Measurements from ENCODE around the gene MAML3.

MAML3 gene

DNA sequence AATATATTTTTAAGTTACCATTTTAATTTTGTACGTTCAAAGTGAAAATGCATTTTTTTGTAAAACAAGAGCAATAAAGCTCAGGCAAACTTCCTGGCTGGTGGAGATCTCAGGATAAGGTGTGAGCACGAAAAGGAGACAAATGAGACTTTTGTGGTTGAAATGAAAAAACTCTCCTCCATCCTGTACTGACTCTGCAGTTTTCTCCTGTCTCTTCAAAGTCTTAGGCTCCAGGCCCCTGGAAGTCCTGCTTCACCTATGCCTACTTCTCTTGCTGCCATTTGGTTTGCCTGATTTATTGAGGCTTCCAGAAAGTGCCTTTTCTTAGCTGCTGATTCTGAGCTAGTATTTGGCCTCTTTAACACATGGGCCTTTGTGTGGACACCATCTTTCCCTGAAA, 77.7 kb downstream of the MAML3 start:
- TF ChIP-seq, protein P1, sequence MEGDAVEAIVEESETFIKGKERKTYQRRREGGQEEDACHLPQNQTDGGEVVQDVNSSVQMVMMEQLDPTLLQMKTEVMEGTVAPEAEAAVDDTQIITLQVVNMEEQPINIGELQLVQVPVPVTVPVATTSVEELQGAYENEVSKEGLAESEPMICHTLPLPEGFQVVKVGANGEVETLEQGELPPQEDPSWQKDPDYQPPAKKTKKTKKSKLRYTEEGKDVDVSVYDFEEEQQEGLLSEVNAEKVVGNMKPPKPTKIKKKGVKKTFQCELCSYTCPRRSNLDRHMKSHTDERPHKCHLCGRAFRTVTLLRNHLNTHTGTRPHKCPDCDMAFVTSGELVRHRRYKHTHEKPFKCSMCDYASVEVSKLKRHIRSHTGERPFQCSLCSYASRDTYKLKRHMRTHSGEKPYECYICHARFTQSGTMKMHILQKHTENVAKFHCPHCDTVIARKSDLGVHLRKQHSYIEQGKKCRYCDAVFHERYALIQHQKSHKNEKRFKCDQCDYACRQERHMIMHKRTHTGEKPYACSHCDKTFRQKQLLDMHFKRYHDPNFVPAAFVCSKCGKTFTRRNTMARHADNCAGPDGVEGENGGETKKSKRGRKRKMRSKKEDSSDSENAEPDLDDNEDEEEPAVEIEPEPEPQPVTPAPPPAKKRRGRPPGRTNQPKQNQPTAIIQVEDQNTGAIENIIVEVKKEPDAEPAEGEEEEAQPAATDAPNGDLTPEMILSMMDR (IDR thresholded peaks at IDR 0.05; ENCODE audit: low read depth, low read length, missing control alignments) = no peak
- no peak for DNase-seq (ENCODE audit: low read depth)

DNA sequence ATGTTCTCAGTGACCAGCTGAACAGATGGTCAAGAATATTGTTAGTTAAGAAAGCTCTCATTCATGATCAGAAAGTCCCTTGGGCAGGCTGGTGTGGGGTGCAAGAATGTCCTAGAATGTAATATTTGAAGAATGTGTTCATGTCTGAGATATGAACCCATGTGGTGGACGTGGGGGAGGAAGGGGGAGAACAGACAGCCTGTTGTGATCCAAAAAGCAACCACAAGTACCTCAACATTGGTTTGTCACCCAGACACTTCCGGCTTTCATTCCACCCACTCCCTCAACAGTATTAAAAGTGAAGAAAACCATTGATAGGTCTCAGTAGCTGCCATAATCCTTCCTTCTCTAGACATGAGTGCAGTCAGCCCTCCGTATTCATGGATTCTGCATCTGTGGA, 82.2 kb downstream of the MAML3 start:
- TF ChIP-seq, protein P1 (IDR thresholded peaks at IDR 0.05; ENCODE audit: low read depth, low read length, missing control alignments) = no peak
- peak; percentile 30 for DNase-seq (ENCODE audit: low read depth)
- H3K4me3 ChIP-seq (ENCODE audit: low read depth, low read length) = no peak overlapping the region

More for the DNA sequence above, 77.7 kb downstream of the MAML3 start:
- no peak overlapping the region for H3K4me3 ChIP-seq (ENCODE audit: low read depth, low read length)

DNA sequence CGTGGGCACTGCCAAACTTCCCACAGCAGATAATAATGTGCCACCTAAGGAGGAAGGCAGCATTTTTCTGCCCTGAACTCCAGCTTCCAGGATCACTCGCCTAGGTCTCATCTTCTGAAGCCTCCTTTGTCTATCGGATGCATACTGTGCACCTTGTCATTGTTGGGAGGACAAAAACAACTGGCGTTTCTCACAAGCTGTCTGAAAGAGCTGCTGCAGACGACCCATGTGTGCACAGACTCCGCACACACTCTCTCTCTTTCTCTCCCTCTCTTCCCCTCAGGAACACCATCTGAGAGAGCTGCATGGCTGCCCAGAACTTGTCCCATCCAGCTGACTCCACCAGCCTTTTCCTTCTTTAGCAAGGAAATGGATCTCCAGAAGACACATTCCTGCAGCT, 83.0 kb downstream of the MAML3 start:
- TF ChIP-seq, protein P1 (IDR thresholded peaks at IDR 0.05; ENCODE audit: low read depth, low read length, missing control alignments) = no peak
- no peak for DNase-seq (ENCODE audit: low read depth)
- no peak overlapping the region for H3K4me3 ChIP-seq (ENCODE audit: low read depth, low read length)

DNA sequence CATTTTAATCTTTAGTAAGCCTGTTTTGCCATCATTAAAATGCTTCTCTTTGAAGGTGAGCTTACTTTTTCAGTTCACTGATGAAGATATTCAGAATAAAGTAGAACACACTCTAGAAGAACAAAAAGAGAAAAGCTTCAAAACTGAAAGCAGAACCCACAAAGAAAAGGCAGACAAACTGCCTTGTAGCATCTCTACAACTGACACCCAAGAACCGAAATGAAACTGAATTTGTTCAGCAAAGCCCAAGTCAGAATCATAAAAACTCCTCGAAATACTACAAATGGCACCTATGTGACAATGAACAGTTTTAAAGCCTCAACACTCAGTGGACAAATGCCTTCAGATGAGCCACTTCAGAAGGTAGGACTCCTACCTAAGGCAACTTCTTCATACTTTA, 83.6 kb downstream of the MAML3 start:
- DNase-seq (ENCODE audit: low read depth) = no peak
- TF ChIP-seq, protein P1 (IDR thresholded peaks at IDR 0.05; ENCODE audit: low read depth, low read length, missing control alignments) = no peak

DNA sequence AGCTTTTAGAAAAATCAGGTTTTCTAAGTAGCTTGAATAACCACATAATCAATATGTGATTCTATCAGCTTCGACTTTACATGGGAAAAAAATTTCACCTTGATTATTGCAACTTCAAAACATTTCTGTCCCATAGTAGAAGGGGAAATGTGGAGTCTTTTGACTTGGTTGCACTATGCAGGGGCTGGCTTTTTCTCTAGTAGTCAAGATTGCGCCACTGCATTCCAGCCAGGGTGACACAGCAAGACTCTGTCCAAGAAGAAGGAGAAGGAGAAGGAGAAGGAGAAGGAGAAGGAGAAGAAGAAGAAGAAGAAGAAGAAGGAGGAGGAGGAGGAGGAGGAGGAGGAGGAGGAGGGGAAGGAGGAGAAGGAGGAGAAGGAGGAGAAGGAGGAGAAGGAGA, 84.9 kb downstream of the MAML3 start:
- no peak for DNase-seq (ENCODE audit: low read depth)
- TF ChIP-seq, protein P1 (IDR thresholded peaks at IDR 0.05; ENCODE audit: low read depth, low read length, missing control alignments) = no peak
- H3K4me3 ChIP-seq (ENCODE audit: low read depth, low read length) = no peak overlapping the region

More for the DNA sequence above, 83.6 kb downstream of the MAML3 start:
- no peak overlapping the region for H3K4me3 ChIP-seq (ENCODE audit: low read depth, low read length)

DNA sequence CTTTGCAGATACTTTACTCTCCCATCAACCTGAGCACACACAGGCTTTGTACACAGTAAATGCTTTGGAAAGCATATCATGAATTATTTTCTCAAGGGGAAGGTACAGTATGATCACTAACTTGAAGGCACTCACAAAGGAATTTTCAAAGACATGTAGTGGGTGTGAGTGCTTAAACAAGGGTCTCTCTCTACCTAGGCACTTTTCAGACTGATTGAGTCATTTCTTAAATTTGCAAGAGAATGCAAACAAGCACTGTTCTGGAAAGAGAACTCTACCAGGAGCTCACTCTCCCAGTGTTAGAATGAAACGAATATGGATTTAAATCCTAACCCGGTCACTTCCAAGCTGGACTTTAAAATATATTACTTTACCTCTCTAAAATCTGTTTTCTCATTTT, 85.7 kb downstream of the MAML3 start:
- no peak overlapping the region for H3K4me3 ChIP-seq (ENCODE audit: low read depth, low read length)
- no peak for DNase-seq (ENCODE audit: low read depth)
- TF ChIP-seq, protein P1 (IDR thresholded peaks at IDR 0.05; ENCODE audit: low read depth, low read length, missing control alignments) = no peak

DNA sequence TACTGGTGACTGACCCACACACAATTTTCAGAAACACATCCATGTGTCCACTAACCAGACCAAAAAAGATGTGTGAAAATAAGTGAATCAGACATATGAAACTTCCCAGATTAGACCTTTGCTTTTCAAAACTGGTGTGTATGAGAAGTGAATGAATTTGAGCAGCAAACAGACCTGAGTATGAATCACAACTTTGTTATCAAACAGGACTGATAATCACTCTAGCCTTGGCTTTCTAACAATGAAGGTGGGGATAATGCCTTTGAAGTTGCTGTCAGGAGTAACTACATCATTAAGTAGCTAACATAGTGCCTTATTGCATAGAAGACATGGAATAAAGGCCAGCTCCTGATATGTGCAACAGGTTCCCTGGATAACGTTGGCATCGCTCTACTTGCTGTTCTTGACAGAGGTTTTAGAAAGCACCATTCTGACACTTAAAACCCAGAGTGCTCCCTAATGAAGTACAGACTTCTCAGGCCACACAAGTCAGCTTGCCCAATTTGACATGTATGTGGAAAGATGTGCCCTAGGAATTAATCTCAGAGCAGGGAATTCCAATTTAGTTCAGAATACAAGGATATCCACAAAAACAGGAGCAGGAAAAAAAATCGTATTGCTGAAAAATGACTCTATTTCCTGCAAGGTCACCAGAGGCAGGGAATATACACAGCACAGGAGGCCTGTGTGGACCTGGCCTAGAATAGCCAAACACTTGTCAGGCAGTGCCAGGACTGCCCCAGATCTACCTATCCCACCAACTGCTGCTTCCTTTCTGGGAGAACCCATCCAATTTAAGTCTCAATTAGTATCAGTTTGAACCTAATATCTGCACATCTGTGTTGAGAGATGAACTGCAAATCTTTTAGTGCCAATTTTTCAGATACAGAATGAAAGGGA, 87.7 kb downstream of the MAML3 start:
- DNase-seq (ENCODE audit: low read depth) = no peak
- TF ChIP-seq, protein P1 (IDR thresholded peaks at IDR 0.05; ENCODE audit: low read depth, low read length, missing control alignments) = no peak
- no peak overlapping the region for H3K4me3 ChIP-seq (ENCODE audit: low read depth, low read length)
